GM18909 (cell line): ENCODE results near the gene HDHD2.

Source experiments
- ATAC-seq: cut with Tn5 transposase; IDR thresholded peaks from one replicate; pipeline ENCODE4 v1.9.1; 2021; ENCODE audit warnings: mild to moderate bottlenecking; ENCODE audit not compliant: unreplicated experiment, poor library complexity

The HDHD2 gene

GRCh38 chr18:47075098-47075883 is 75.0 kb downstream of the HDHD2 start:
- no peak for ATAC-seq

- ATAC-seq = no peak
These were observed 82.7 kb downstream of the HDHD2 start for GRCh38 chr18:47067648-47068047.

- no peak for ATAC-seq
These were observed 87.2 kb downstream of the HDHD2 start for GRCh38 chr18:47063096-47063495.

- ATAC-seq = no peak
These were observed 87.8 kb downstream of the HDHD2 start for GRCh38 chr18:47062471-47062870.
